HUDEP-2 (cell line): ENCODE results near the gene MLXIPL.
A peak's percentile ranks its signal among the peaks of the same experiment; 100 is the strongest.
"Not testable (repeated sequence)": the region's sequence is repeated elsewhere in the genome, so short reads cannot be mapped to it uniquely, and the experiment has no call there.

Experiments
- DNase-seq, 76 experiments: peaks; one replicate each; lab custom pipeline; 2025; ENCODE audit not compliant: unreplicated experiment in 76 of 76; lab: John Stamatoyannopoulos, UW

MLXIPL gene

GRCh38 chr7:73586911-73587310 is 37.4 kb downstream of the MLXIPL start:
- no peak for DNase-seq

GRCh38 chr7:73585196-73585595 is 39.1 kb downstream of the MLXIPL start:
- no peak for DNase-seq

GRCh38 chr7:73582664-73583202 is 41.6 kb downstream of the MLXIPL start:
- DNase-seq, result no peak

- DNase-seq, result not testable (repeated sequence)
These were observed 43.3 kb downstream of the MLXIPL start for GRCh38 chr7:73581006-73581405.

GRCh38 chr7:73578342-73579128 is 45.8 kb downstream of the MLXIPL start, which contains the start of gene TBL2:
Gene TBL2 (minus strand): TSS chr7:73578579. CDS start chr7:73578549, 30 bp downstream.
- peak; percentile 27 to 100 (median 99) for DNase-seq

GRCh38 chr7:73577627-73578341 is 46.5 kb downstream of the MLXIPL start:
- peak in 7 of 76 experiments; percentile 20 to 54 (median 37) for DNase-seq

- no peak for DNase-seq
These were observed 50.5 kb downstream of the MLXIPL start for GRCh38 chr7:73573791-73574190.

GRCh38 chr7:73573276-73573675 is 51.0 kb downstream of the MLXIPL start:
- no peak for DNase-seq

- no peak for DNase-seq
These were observed 51.5 kb downstream of the MLXIPL start for GRCh38 chr7:73572767-73573186.

GRCh38 chr7:73570977-73571376 is 53.3 kb downstream of the MLXIPL start:
- DNase-seq, result no peak

- DNase-seq, result no peak
These were observed 53.8 kb downstream of the MLXIPL start for GRCh38 chr7:73570521-73570920.

- no peak for DNase-seq
These were observed 55.2 kb downstream of the MLXIPL start for GRCh38 chr7:73569042-73569608.

GRCh38 chr7:73567846-73568685 is 56.3 kb downstream of the MLXIPL start:
- DNase-seq, result no peak

GRCh38 chr7:73567140-73567539 is 57.2 kb downstream of the MLXIPL start:
- no peak for DNase-seq

- not testable (repeated sequence) for DNase-seq
These were observed 57.9 kb downstream of the MLXIPL start for GRCh38 chr7:73566431-73566830.

- no peak for DNase-seq
These were observed 58.5 kb downstream of the MLXIPL start for GRCh38 chr7:73565675-73566340.

GRCh38 chr7:73560109-73560835 is 64.0 kb downstream of the MLXIPL start:
- peak in 3 of 76 experiments; percentile 3 to 27 (median 20) for DNase-seq

- peak in 70 of 76 experiments; percentile 1 to 84 (median 56) for DNase-seq
These were observed 66.7 kb downstream of the MLXIPL start, which contains the start of gene BCL7B for GRCh38 chr7:73557397-73558257. Gene BCL7B (minus strand): TSS chr7:73557690. CDS start chr7:73557578, 112 bp downstream.
